Common myeloid progenitor, CD34-positive (primary cell): ENCODE data around the gene STUM.
A peak's percentile ranks its signal among the peaks of the same experiment; 100 is the strongest.

ENCODE experiments used
- CTCF ChIA-PET: fragments of 350-600 bp; sonication (Branson Sonifier 250); formaldehyde crosslinking; loops from one replicate; lab custom pipeline; 2021; ENCODE audit warnings: antibody characterized with exemption; lab: Charles Lee
- POLR2A ChIA-PET: fragments of 350-600 bp; sonication (Branson Sonifier 250); formaldehyde crosslinking; loops from one replicate; lab custom pipeline; 2021; ENCODE audit warnings: antibody characterized with exemption; lab: Charles Lee
- DNase-seq, 3 donors: peaks; one replicate each; pipeline versions ENCODE4 v3.0.0 to v3.0.0-alpha.2; 2013
- H3K27ac ChIP-seq, 2 experiments: 1 replicate in 1 of 2; 2 replicates in 1 of 2; pipeline ENCODE4 v1.7.0; 2013; ENCODE audit warnings: inconsistent platforms in 2 of 2, low read length in 2 of 2, mild to moderate bottlenecking in 2 of 2, low read depth in 1 of 2, moderate library complexity in 1 of 2; ENCODE audit not compliant: severe bottlenecking in 2 of 2, insufficient read depth in 1 of 2, poor library complexity in 1 of 2
- H3K27me3 ChIP-seq, 5 experiments: replicated peaks in 2 of 5; 1 replicate in 3 of 5; 2 replicates in 2 of 5; pipeline versions ENCODE4 v1.6.1 to v1.7.0; 2013; ENCODE audit warnings: low read length in 4 of 5, mild to moderate bottlenecking in 2 of 5, moderate library complexity in 2 of 5, inconsistent platforms in 1 of 5; ENCODE audit not compliant: insufficient read depth in 5 of 5, control insufficient read depth in 4 of 5
- H3K36me3 ChIP-seq, 4 experiments: 1 replicate in 2 of 4; 2 replicates in 2 of 4; pipeline versions ENCODE4 v1.6.1 to v1.7.0; 2013; ENCODE audit warnings: low read length in 3 of 4, control low read depth in 1 of 4, mild to moderate bottlenecking in 1 of 4; ENCODE audit not compliant: control insufficient read depth in 4 of 4, insufficient read depth in 4 of 4
- H3K4me1 ChIP-seq, 4 experiments: 1 replicate in 3 of 4; 2 replicates in 1 of 4; pipeline versions ENCODE4 v1.6.1 to v1.7.1; 2013; ENCODE audit warnings: low read length in 3 of 4, mild to moderate bottlenecking in 3 of 4, control low read depth in 1 of 4, inconsistent platforms in 1 of 4, moderate library complexity in 1 of 4; ENCODE audit not compliant: control insufficient read depth in 4 of 4, insufficient read depth in 4 of 4; ENCODE audit errors: control extremely low read depth in 1 of 4
- H3K4me3 ChIP-seq, 7 experiments: 1 replicate in 4 of 7; 2 replicates in 3 of 7; pipeline versions ENCODE4 v1.5.1 to v1.7.0; 2013; ENCODE audit warnings: mild to moderate bottlenecking in 7 of 7, low read length in 6 of 7, moderate library complexity in 6 of 7, inconsistent platforms in 2 of 7, low read depth in 2 of 7, control low read depth in 1 of 7; ENCODE audit not compliant: insufficient read depth in 4 of 7, control insufficient read depth in 1 of 7; ENCODE audit errors: extremely low read depth in 1 of 7
- H3K9me3 ChIP-seq, 5 experiments: 1 replicate in 4 of 5; 2 replicates in 1 of 5; pipeline versions ENCODE4 v1.6.1 to v1.7.1; 2013; ENCODE audit warnings: low read length in 4 of 5, mild to moderate bottlenecking in 2 of 5, inconsistent platforms in 1 of 5, low read depth in 1 of 5, moderate library complexity in 1 of 5; ENCODE audit not compliant: control insufficient read depth in 4 of 5, insufficient read depth in 2 of 5; ENCODE audit errors: control extremely low read depth in 1 of 5
- WGBS: methylation state at CpG from one replicate; pipeline ENCODE4 v1.1.5; 2013; ENCODE audit not compliant: insufficient coverage; 5-methylcytosine and 5-hydroxymethylcytosine counted together

The STUM gene

DNA sequence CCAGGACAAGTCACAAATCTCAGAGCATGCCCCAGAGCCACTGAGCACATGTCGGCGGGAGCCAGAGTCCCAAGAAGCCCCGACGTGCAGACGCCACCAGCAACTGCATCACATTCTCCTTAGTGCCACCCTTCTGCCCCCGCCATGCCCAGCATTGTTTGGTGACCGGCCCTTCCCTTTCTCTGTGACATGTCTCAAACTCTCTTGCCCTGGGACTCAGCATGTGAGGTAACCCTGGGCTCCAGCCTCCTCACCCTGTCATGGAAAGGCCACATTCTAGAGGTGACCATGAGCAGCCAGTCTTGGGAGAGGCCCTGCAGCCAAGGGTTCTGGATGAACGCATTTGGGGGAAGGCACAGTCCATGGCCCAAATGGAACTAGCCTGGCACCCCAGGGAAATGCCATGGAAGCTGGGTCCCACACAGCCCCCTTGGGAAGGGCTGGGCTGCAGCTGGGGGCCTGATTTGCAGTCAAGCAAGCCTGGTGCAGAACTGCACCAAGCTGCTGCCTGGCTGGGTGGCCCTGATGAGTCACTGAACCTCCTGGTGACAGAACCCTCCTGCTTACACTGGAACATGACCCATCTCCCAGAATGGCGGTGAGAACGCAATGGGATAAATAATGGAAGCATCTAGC, 96.1 kb downstream of the STUM start:
- DNase-seq = peak in 1 of 3 donors; percentile 49
- Histone ChIP-seq H3K9me3 (no peaks in the 10 kb centered on the region), H3K4me3 (no peak overlapping the region), H3K4me1 (peaks cover 3 to 54% (median 47%) of the 10 kb centered on the region in 4 experiments), H3K36me3 (peaks cover 11 to 56% (median 43%) of the 10 kb centered on the region in 4 experiments), H3K27me3 (no peaks in the 10 kb centered on the region), H3K27ac (no peak overlapping the region)
- 75% methylated on average over 8 of the region's 10 CpGs for WGBS
- ChIA-PET POLR2A (interaction anchor here (1.3 to 2.0 kb wide), 2 partner anchors 33 to 35 kb away, joined by 3 to 4 read pairs; no protein-coding TSS in a partner anchor), CTCF (interaction anchor here (0.5 to 5.4 kb wide), 15 partner anchors 6 to 181 kb away, joined by 3 to 83 read pairs (median 4); no protein-coding TSS in a partner anchor)

DNA sequence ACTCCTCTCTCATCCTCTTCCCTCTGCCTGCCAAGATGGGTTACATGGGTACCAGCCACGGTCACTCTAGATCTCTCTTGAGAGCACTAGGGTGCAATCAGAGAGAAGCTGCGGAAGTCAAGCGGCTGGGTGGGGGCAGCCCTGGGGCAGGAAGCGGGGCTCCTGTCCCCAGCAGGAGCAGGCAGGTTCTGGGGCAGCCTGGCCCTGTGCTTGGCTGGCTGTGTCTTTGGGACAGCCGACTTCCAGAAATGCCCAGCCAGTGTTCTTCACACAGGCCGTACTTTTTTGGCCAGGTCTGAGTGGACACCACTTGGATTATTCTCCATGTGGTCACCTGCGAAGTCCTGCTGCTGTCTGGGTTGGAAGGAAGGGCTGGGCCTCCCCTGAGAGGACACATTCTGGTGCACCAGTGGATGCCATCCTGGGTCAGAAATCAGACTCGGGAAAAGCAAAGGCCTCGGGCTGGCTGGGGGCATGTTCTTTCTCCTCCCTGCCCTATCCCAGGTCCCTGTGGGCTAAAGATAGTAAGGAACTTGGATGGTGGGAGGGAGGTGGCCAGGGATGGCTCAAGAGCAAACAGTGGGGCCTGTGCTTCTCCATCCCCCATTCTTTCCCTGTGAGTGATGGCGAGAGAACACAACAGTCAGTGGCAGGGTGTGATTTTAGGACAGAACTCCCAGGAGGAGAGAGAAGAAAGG, 96.9 kb downstream of the STUM start:
- Histone ChIP-seq H3K4me3 (no peak overlapping the region), H3K27ac (peak overlapping the region; percentile 10 to 54), H3K27me3 (no peaks in the 10 kb centered on the region), H3K4me1 (peaks cover 3 to 60% (median 53%) of the 10 kb centered on the region in 4 experiments), H3K36me3 (peaks cover 11 to 48% (median 38%) of the 10 kb centered on the region in 4 experiments), H3K9me3 (no peaks in the 10 kb centered on the region)
- 84% methylated on average over 5 of the region's 10 CpGs for WGBS
- ChIA-PET POLR2A (interaction anchor here (0.6 kb wide), 1 partner anchor 913 kb away, joined by 3 read pairs; no protein-coding TSS in a partner anchor), CTCF (interaction anchor here (1.5 to 5.4 kb wide), 6 partner anchors 11 to 180 kb away, joined by 3 to 83 read pairs (median 15); no protein-coding TSS in a partner anchor)
- DNase-seq = no peak

DNA sequence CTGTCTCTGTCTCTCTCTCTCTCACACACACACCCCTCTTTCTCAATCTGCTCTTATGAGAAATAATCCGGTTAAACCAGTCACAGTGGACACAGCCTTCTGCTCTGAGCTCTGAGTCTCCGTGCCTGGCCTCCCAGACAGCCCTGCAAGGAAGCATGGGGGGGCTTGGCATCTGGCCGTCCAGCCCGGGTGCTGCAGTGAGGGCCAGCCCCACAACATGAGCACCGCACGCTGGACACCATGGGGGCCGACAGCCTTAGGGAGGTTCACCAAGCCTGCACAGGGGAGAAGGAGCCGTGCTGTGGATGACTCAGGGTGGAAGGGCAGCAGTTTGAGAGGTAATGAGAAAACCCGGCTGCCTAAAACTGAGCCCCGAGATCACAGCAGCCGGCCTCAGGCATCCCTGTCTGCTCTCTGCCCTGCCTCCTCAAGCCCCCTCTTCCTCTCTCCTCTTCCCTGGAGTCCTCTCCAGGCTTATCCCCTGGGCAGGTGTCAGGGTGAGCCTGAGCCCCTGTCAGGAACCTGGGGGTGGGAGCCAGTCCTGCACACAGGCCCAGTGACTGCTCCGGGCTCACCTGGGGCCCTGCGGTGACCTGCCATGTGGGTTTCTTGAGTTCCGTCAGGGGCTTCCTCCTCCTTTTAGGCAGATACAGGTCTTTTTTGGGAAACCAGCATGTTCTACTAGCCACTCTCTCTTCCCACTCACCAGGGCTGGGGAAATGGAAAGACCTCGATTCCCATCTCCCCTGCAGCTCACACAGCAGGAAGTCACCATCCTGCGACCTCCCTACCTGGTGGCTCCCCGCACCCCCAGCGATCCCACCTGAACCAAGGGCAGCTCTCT, 97.7 kb downstream of the STUM start:
- Histone ChIP-seq H3K27ac (peak overlapping the region; percentile 10 to 54), H3K9me3 (no peaks in the 10 kb centered on the region), H3K27me3 (no peaks in the 10 kb centered on the region), H3K4me1 (peaks cover 3 to 62% (median 56%) of the 10 kb centered on the region in 4 experiments), H3K36me3 (peaks cover 11 to 41% (median 32%) of the 10 kb centered on the region in 4 experiments), H3K4me3 (no peak overlapping the region)
- no peak for DNase-seq
- CTCF ChIA-PET = interaction anchor here (0.8 to 3.8 kb wide), 4 partner anchors 10 to 41 kb away, joined by 3 to 25 read pairs (median 10); no protein-coding TSS in a partner anchor
- POLR2A ChIA-PET = no interaction called here
- 91% methylated on average over 13 of the region's 18 CpGs for WGBS

- ChIA-PET CTCF (interaction anchor here (0.8 to 3.8 kb wide), 4 partner anchors 12 to 41 kb away, joined by 3 to 25 read pairs (median 10); no protein-coding TSS in a partner anchor), POLR2A (no interaction called here)
- H3K4me3 ChIP-seq = no peak overlapping the region
- H3K27me3 ChIP-seq = no peaks in the 10 kb centered on the region
- no peak for DNase-seq
- peaks cover 3 to 65% (median 54%) of the 10 kb centered on the region in 4 experiments for H3K4me1 ChIP-seq
- H3K36me3 ChIP-seq = peaks cover 11 to 34% (median 25%) of the 10 kb centered on the region in 4 experiments
- WGBS = 99% methylated on average over 14 of the region's 16 CpGs
- H3K9me3 ChIP-seq = no peaks in the 10 kb centered on the region
- no peak overlapping the region for H3K27ac ChIP-seq
Observed at GRCh38 chr1:226646870-226647449, 98.4 kb downstream of the STUM start.

DNA sequence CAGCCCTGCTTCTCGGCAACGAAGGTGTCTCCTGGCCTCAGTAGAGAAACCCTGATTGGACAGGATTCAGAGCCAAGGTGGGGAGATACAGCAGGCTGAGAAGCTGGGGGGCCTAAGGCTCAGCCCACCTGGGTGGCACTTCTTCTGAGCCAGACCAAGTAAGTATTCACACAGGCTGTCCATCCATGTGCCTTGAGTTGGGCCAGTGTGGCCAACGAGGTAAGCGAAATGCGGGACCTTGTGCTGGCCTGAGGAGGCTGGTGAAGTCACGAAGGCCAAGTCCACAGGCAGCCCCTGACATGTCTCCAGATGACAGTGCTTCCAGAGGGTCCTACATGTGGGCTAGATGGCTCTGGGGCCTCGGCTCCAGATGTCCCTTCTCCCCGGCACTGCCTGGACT, 99.2 kb downstream of the STUM start:
- no peaks in the 10 kb centered on the region for H3K9me3 ChIP-seq
- peaks cover 11 to 33% (median 24%) of the 10 kb centered on the region in 4 experiments for H3K36me3 ChIP-seq
- H3K27ac ChIP-seq = no peak overlapping the region
- ChIA-PET POLR2A (no interaction called here), CTCF (interaction anchor here (0.8 to 3.8 kb wide), 6 partner anchors 14 to 44 kb away, joined by 3 to 25 read pairs (median 6); no protein-coding TSS in a partner anchor)
- peaks cover 3 to 57% (median 49%) of the 10 kb centered on the region in 4 experiments for H3K4me1 ChIP-seq
- 96% methylated on average over 8 of the region's 8 CpGs for WGBS
- DNase-seq = no peak
- no peak overlapping the region for H3K4me3 ChIP-seq
- H3K27me3 ChIP-seq = no peaks in the 10 kb centered on the region

DNA sequence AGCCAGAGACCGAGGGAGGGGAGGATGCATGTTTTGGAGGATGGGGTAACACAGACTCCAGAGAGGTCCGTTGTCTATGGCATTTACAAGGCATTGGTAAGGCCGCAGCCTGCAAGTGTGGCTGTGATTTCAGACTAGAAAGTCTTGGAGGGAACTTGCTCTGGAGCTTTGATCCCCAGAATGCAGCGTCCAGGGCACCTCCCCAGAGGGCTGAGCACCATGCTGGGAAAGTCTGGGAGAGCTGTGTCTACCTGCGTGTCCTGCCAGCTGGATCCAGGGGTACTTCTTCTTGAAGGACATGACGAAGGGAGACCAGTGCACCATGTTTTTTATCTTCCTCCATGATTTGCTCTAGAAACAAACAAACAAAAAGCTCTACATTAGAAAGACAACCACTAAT, 99.9 kb downstream of the STUM start:
- 100% methylated on average over 3 of the region's 6 CpGs for WGBS
- no peak overlapping the region for H3K4me3 ChIP-seq
- ChIA-PET CTCF (interaction anchor here (1.0 to 4.7 kb wide), 7 partner anchors 6 to 56 kb away, joined by 3 to 25 read pairs (median 6); no protein-coding TSS in a partner anchor), POLR2A (no interaction called here)
- H3K36me3 ChIP-seq = peaks cover 11 to 33% (median 24%) of the 10 kb centered on the region in 4 experiments
- H3K4me1 ChIP-seq = peaks cover 3 to 55% (median 49%) of the 10 kb centered on the region in 4 experiments
- no peaks in the 10 kb centered on the region for H3K9me3 ChIP-seq
- H3K27me3 ChIP-seq = no peaks in the 10 kb centered on the region
- DNase-seq = no peak
- H3K27ac ChIP-seq = no peak overlapping the region
